BE2C (cell line): Measurements from ENCODE around the gene ANO10. TPM values are rescaled to one million over a fixed set of nuclear protein-coding genes. Genes with fewer than 3 reads are reported as not detected.
"Not testable (repeated sequence)": the region's sequence is repeated elsewhere in the genome, so short reads cannot be mapped to it uniquely, and the experiment has no call there.

Experiments used
- DNase-seq: peaks from one replicate; pipeline ENCODE4 v3.0.0-alpha.2; 2020
- H3K27me3 ChIP-seq: fragments of 250-450 bp; sonication (Bioruptor Pico); 2 replicates; pipeline ENCODE4 v1.5.1; 2020; ENCODE audit warnings: mild to moderate bottlenecking
- H3K36me3 ChIP-seq: fragments of 250-450 bp; sonication (Bioruptor Pico); 2 replicates; pipeline ENCODE4 v1.5.1; 2020; ENCODE audit warnings: mild to moderate bottlenecking
- H3K4me1 ChIP-seq: fragments of 250-450 bp; sonication (Bioruptor Pico); 2 replicates; pipeline ENCODE4 v1.5.1; 2020
- H3K4me3 ChIP-seq: 2 replicates; pipeline ENCODE4 v1.5.1; 2011; ENCODE audit warnings: low read depth, low read length
- H3K9me3 ChIP-seq: fragments of 250-450 bp; sonication (Bioruptor Pico); 2 replicates; pipeline ENCODE4 v1.5.1; 2020
- polyA plus RNA-seq: library from polyadenylated mRNA; unstranded; fragments of >200 nt; gene quantifications from one replicate; pipeline ENCODE4 v1.2.1, GENCODE V29; 2012; ENCODE audit warnings: low read depth, missing spikeins; ENCODE audit not compliant: insufficient read length, insufficient read depth
- TF ChIP-seq, protein P1 (sequence below): IDR thresholded peaks from 2 replicates; pipeline ENCODE4 v1.5.1; 2012; ENCODE audit warnings: mild to moderate bottlenecking, low read depth, low read length

The ANO10 gene
- polyA plus RNA-seq, result 14.0 TPM

DNA sequence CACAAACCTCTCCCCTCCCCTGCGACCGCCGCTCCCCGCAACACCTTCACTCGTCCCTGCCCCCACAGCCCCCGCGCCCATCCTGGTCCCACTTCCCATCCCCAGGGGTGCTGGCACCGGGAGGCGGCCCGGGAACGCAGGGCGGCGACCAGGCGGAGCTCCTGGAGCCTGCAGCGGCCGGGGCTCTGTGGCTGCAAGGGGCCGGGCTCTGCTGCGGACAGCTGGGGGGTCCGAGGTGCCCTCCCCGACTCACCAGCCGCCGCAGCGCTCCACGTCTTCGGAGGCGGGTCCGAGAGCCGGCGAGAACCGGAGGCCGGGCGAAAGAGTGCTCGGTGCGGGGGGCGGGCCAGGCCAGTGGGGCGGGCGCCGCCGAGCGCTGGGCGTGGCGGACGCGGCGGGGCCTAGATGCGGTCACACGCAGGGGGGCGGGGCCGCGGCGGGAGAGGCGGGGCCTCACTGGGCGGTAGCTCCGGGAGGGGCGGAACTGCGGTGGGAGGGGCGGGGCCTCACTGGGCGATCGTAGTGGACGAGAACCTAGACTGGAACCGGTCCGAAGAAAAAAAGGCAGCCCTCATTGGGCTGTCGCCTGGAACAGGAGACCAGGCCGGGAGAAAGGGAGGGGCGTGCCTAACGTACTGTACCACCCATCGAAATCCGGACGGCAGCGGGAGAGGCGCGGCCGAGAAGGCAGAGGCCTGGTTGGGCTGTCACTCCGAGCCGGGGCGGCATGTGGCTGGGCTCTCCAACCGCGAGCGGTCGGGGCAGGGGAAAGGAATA, at the start of gene ANO10:
ANO10 (minus strand) TSS at position 356 of the 777 bp plus-strand sequence. CDS start 16,159 bp downstream, outside the sequence.
- TF ChIP-seq, protein P1, sequence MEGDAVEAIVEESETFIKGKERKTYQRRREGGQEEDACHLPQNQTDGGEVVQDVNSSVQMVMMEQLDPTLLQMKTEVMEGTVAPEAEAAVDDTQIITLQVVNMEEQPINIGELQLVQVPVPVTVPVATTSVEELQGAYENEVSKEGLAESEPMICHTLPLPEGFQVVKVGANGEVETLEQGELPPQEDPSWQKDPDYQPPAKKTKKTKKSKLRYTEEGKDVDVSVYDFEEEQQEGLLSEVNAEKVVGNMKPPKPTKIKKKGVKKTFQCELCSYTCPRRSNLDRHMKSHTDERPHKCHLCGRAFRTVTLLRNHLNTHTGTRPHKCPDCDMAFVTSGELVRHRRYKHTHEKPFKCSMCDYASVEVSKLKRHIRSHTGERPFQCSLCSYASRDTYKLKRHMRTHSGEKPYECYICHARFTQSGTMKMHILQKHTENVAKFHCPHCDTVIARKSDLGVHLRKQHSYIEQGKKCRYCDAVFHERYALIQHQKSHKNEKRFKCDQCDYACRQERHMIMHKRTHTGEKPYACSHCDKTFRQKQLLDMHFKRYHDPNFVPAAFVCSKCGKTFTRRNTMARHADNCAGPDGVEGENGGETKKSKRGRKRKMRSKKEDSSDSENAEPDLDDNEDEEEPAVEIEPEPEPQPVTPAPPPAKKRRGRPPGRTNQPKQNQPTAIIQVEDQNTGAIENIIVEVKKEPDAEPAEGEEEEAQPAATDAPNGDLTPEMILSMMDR, result no peak
- Histone ChIP-seq H3K4me1 (no peaks in the 10 kb centered on the region), H3K4me3 (peak within 1 kb of the TSS; percentile 65), H3K27me3 (no peaks in the 10 kb centered on the region), H3K36me3 (no peaks in the 10 kb centered on the region), H3K9me3 (no peaks in the 10 kb centered on the region)
- DNase-seq, result peak; percentile 96

DNA sequence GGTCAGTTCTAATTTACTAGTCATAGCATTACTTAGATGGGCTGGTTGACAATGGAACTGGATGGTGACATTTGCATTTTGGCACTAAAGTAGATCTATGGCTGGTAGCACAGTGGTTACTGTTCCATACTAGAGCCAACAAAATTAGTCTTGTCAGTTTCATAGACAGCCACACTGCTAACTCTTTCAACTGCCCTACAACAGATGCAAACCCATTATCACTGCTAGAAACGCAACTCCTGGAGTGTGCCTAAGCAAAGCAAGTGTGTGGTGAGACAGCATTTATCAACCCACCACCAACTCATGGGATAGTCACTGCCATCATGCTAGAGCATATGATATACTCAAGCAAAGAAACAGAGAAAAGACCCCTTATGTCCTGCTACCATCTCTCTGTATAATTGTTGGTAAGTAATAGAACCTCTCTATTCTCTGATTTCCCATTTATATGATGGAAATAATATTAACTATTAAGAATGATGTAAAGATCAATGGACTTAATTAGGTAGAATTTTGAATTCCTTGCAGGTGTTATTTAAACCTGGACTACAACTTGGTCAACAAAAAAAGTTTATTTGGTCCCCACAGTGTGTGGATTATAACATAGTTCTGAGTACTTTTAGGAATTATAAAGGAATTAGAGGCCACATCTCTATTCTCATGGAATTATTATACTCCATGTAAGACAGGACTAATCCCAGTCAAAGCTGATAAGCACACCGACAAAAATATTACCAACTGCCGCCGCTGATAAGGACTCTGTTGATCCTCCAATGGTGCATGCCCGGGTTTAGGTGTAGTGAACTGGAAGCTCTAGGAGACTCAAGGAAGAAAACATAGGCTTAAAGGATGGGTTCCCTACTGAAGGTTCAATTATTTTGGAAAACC, 49.1 kb upstream of the ANO10 start:
- TF ChIP-seq, protein P1, result no peak
- H3K9me3 ChIP-seq, result no peaks in the 10 kb centered on the region
- H3K4me3 ChIP-seq, result no peak overlapping the region
- no peak for DNase-seq
- no peaks in the 10 kb centered on the region for H3K4me1 ChIP-seq
- no peaks in the 10 kb centered on the region for H3K27me3 ChIP-seq
- H3K36me3 ChIP-seq, result no peaks in the 10 kb centered on the region

DNA sequence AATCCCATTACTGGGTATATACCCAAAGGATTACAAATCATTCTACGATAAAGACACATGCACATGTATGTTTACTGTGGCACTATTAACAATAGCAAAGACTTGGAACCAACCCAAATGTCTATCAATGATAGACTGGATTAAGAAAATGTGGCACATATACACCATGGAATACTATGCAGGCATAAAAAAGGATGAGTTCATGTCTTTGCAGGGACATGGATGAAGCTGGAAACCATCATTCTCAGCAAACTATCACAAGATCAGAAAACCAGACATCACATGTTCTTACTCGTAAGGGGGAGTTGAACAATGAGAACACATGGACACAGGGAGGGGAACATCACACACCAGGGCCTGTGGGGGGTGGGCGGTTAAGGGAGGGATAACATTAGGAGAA, 43.2 kb upstream of the ANO10 start:
- not testable (repeated sequence) for H3K4me1 ChIP-seq, H3K4me3 ChIP-seq, H3K9me3 ChIP-seq, DNase-seq, H3K27me3 ChIP-seq, H3K36me3 ChIP-seq

DNA sequence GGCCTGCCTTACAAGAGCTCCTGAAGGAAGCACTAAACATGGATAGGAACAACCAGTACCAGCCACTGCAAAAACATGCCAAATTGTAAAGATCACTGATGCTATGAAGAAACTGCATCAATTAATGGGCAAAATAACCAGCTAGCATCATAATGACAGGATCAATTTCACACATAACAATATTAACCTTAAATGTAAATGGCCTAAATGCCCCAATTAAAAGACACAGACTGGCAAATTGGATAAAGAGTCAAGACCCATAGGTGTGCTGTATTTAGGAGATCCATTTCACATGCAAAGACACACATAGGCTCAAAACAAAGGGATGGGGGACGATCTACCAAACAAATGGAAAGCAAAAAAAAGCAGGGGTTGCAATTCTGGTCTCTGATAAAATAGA, 39.6 kb upstream of the ANO10 start:
- not testable (repeated sequence) for H3K4me3 ChIP-seq, H3K9me3 ChIP-seq, H3K4me1 ChIP-seq, H3K27me3 ChIP-seq, H3K36me3 ChIP-seq, DNase-seq

DNA sequence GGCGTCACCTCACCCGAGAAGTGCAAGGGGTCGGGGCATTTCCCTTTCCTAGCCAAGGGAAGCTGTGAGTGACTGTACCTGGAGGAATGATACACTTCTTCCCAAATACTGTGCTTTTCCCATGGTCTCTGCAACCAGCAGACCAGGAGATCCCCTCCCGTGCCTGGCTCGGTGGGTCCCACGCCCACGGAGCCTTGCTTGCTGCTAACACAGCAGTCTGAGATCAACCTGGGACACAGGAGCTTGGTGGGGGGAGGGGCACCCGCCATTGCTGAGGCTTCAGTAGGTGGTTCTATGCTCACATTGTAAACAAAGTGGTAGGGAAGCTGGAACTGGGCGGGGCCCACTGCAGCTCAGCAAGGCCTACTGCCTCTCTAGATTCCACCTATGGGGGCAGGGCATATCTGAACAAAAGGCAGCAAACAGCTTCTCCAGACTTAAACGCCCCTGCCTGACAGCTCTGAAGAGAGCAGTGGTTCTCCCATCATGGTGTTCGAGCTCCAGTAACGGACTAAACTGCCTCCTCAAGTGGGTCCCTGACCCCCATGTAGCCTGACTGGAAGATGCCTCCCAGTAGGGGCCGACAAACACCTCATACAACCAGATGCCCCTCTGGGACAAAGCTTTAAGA, 37.6 kb upstream of the ANO10 start:
- Histone ChIP-seq H3K27me3 (no peaks in the 10 kb centered on the region), H3K9me3 (no peaks in the 10 kb centered on the region), H3K4me3 (no peak overlapping the region), H3K36me3 (no peaks in the 10 kb centered on the region), H3K4me1 (no peaks in the 10 kb centered on the region)
- TF ChIP-seq, protein P1, result no peak
- no peak for DNase-seq

GRCh38 chr3:43656390-43656789, 34.6 kb upstream of the ANO10 start:
- H3K9me3 ChIP-seq, H3K4me3 ChIP-seq, H3K36me3 ChIP-seq, H3K4me1 ChIP-seq, H3K27me3 ChIP-seq, DNase-seq: not testable (repeated sequence)

- H3K36me3 ChIP-seq, result no peaks in the 10 kb centered on the region
- no peaks in the 10 kb centered on the region for H3K4me1 ChIP-seq
- TF ChIP-seq, protein P1, result no peak
- no peak overlapping the region for H3K4me3 ChIP-seq
- no peaks in the 10 kb centered on the region for H3K27me3 ChIP-seq
- H3K9me3 ChIP-seq, result no peaks in the 10 kb centered on the region
- DNase-seq, result no peak
These were observed 28.5 kb upstream of the ANO10 start for GRCh38 chr3:43650345-43650744.
